ENCODE data around the gene MLN.
A peak's percentile ranks its signal among the peaks of the same experiment; 100 is the strongest.

MLN gene

GRCh38 chr6:33789550-33789895 is 14.3 kb downstream of the MLN start:
- Histone ChIP-seq H3K9me2 (ENCODE audit: low read depth, low read length) (no peaks in the 10 kb centered on the region), H3K4me1 (ENCODE audit: insufficient read depth, low read length, severe bottlenecking) (peaks cover 30% of the 10 kb centered on the region), H4K20me1 (ENCODE audit: insufficient read depth, low read length) (no peaks in the 10 kb centered on the region), H3K4me2 (ENCODE audit: low read length) (peak overlapping the region; percentile 24; the same call in 1 of the 2 replicates), H3K9me3 (ENCODE audit: low read length) (no peaks in the 10 kb centered on the region), H3K27me3 (ENCODE audit: insufficient read depth, low read length) (no peaks in the 10 kb centered on the region), H3K27ac (ENCODE audit: low read depth, low read length, poor library complexity, severe bottlenecking) (no peak overlapping the region), H3K36me3 (ENCODE audit: insufficient read depth, low read length) (peaks cover 8% of the 10 kb centered on the region; the same call in 1 of the 2 replicates), H3K9ac (ENCODE audit: low read length) (no peak overlapping the region), H2AFZ (ENCODE audit: low read length) (peak overlapping the region; percentile 87; the same call in 1 of the 2 replicates), H3K79me2 (ENCODE audit: insufficient read depth, low read length) (no peaks in the 10 kb centered on the region), H3K4me3 (ENCODE audit: low read depth, low read length, poor library complexity, severe bottlenecking) (peak overlapping the region; percentile 99), H3F3A (ENCODE audit: insufficient read depth, low read length) (no peaks in the 10 kb centered on the region)
- TF ChIP-seq EZH2 (IDR thresholded peaks at IDR 0.05; ENCODE audit: borderline replicate concordance, low read length) (no peak), CTCF (IDR thresholded peaks at IDR 0.05; ENCODE audit: low read length) (no peak)

GRCh38 chr6:33788694-33789549 is 14.9 kb downstream of the MLN start, which contains the start of gene LEMD2:
TSS of gene LEMD2 (minus strand) at chr6:33789130. CDS start at chr6:33789116, 14 bp downstream.
- Histone ChIP-seq H3K4me2 (ENCODE audit: low read length) (peak within 1 kb of the TSS; percentile 89), H3F3A (ENCODE audit: insufficient read depth, low read length) (no peaks in the 10 kb centered on the region), H3K9me3 (ENCODE audit: low read length) (no peaks in the 10 kb centered on the region), H3K9ac (ENCODE audit: low read length) (peak within 1 kb of the TSS; percentile 96), H3K9me2 (ENCODE audit: low read depth, low read length) (no peaks in the 10 kb centered on the region), H3K79me2 (ENCODE audit: insufficient read depth, low read length) (no peaks in the 10 kb centered on the region), H3K27me3 (ENCODE audit: insufficient read depth, low read length) (no peaks in the 10 kb centered on the region), H2AFZ (ENCODE audit: low read length) (peak within 1 kb of the TSS; percentile 87; the same call in 1 of the 2 replicates), H3K4me1 (ENCODE audit: insufficient read depth, low read length, severe bottlenecking) (peaks cover 30% of the 10 kb centered on the region), H3K27ac (ENCODE audit: low read depth, low read length, poor library complexity, severe bottlenecking) (no peak within 1 kb of the TSS), H3K4me3 (ENCODE audit: low read depth, low read length, poor library complexity, severe bottlenecking) (peak within 1 kb of the TSS; percentile 99), H3K36me3 (ENCODE audit: insufficient read depth, low read length) (peaks cover 11% of the 10 kb centered on the region; the same call in 1 of the 2 replicates), H4K20me1 (ENCODE audit: insufficient read depth, low read length) (no peaks in the 10 kb centered on the region)
- TF ChIP-seq CTCF (IDR thresholded peaks at IDR 0.05; ENCODE audit: low read length) (no peak), EZH2 (IDR thresholded peaks at IDR 0.05; ENCODE audit: borderline replicate concordance, low read length) (no peak)

GRCh38 chr6:33787954-33788693 is 15.7 kb downstream of the MLN start:
- Histone ChIP-seq H3K9ac (ENCODE audit: low read length) (peak overlapping the region; percentile 96), H3K79me2 (ENCODE audit: insufficient read depth, low read length) (no peaks in the 10 kb centered on the region), H3K27ac (ENCODE audit: low read depth, low read length, poor library complexity, severe bottlenecking) (no peak overlapping the region)

More at GRCh38 chr6:33787954-33788693, 15.7 kb downstream of the MLN start:
- Histone ChIP-seq H3K9me3 (ENCODE audit: low read length) (no peaks in the 10 kb centered on the region), H3K4me3 (ENCODE audit: low read depth, low read length, poor library complexity, severe bottlenecking) (peak overlapping the region; percentile 99), H3K4me1 (ENCODE audit: insufficient read depth, low read length, severe bottlenecking) (peaks cover 30% of the 10 kb centered on the region), H3K4me2 (ENCODE audit: low read length) (peak overlapping the region; percentile 89), H2AFZ (ENCODE audit: low read length) (no peak overlapping the region), H3K36me3 (ENCODE audit: insufficient read depth, low read length) (peaks cover 19% of the 10 kb centered on the region; the same call in 1 of the 2 replicates), H3F3A (ENCODE audit: insufficient read depth, low read length) (no peaks in the 10 kb centered on the region), H4K20me1 (ENCODE audit: insufficient read depth, low read length) (no peaks in the 10 kb centered on the region), H3K27me3 (ENCODE audit: insufficient read depth, low read length) (no peaks in the 10 kb centered on the region), H3K9me2 (ENCODE audit: low read depth, low read length) (no peaks in the 10 kb centered on the region)
- TF ChIP-seq CTCF (IDR thresholded peaks at IDR 0.05; ENCODE audit: low read length) (no peak), EZH2 (IDR thresholded peaks at IDR 0.05; ENCODE audit: borderline replicate concordance, low read length) (no peak)
